Activated CD4-positive, alpha-beta T cell treated with anti-CD3 and anti-CD28 coated beads, Interleukin-2, amount 50 U/mL, for 48 hours (primary cell): ENCODE results near the gene MFN1.

Experiments used
- DNase-seq, 2 experiments: peaks; one replicate each; pipeline ENCODE4 v3.0.0-alpha.2; 2020

MFN1 gene

GRCh38 chr3:179348325-179349013, 960 bp downstream of the MFN1 start:
- no peak for DNase-seq

DNA sequence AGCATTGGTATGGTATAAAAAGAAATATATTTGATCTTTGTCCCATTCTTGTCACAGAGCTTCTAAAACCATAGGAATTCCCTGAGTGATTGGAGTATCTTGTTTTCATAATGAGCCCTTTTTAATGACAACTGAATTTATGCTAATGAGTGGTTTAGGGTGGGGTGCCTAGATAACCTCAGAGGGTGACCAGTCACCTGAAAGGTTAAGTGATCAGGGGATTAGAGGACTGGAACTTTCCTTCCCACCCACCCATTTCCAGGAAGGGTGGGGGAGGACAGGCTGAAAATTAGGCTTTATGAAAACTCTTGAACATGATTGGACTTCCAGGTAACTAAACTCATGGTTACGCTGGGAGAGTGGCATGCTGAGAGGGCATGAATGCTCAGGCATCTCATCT, 8.5 kb downstream of the MFN1 start:
- no peak for DNase-seq

DNA sequence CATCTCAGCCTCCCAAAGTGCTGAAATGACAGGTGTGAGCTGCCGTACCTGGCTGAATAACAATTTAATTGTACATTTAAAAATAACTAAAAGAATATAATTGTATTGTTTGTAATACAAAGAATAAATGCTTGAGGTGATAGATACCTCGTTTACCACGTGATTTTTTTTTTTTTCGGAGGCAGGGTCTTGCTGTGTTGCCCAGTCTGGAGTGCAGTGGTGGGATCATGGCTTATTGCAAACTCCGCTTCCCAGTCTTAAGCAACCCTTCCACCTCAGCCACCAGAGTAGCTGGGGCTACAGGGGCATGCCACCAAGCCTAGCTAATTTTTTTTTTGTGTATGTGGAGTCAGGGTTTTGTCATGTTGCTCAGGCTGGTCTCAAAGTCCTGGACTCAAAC, 15.8 kb downstream of the MFN1 start:
- no peak for DNase-seq

- no peak for DNase-seq
These were observed 22.1 kb downstream of the MFN1 start for GRCh38 chr3:179369621-179370020.

DNA sequence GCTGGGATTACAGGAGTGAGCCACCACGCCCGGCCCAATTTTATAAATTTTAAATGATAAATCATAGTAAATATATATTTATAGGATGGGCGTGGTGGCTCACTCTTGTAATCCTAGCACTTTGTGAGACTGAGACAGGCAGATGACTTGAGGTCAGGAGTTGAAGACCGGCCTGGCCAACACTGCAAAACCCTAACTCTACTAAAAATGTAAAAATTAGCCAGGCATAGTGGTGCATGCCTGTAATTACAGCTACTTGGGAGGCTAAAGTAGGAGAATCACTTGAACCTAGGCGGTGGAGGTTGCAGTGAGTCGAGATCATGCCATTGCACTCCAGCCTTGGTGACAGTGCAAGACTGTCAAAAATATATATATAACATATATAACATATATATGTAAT, 26.4 kb downstream of the MFN1 start:
- DNase-seq, result no peak

DNA sequence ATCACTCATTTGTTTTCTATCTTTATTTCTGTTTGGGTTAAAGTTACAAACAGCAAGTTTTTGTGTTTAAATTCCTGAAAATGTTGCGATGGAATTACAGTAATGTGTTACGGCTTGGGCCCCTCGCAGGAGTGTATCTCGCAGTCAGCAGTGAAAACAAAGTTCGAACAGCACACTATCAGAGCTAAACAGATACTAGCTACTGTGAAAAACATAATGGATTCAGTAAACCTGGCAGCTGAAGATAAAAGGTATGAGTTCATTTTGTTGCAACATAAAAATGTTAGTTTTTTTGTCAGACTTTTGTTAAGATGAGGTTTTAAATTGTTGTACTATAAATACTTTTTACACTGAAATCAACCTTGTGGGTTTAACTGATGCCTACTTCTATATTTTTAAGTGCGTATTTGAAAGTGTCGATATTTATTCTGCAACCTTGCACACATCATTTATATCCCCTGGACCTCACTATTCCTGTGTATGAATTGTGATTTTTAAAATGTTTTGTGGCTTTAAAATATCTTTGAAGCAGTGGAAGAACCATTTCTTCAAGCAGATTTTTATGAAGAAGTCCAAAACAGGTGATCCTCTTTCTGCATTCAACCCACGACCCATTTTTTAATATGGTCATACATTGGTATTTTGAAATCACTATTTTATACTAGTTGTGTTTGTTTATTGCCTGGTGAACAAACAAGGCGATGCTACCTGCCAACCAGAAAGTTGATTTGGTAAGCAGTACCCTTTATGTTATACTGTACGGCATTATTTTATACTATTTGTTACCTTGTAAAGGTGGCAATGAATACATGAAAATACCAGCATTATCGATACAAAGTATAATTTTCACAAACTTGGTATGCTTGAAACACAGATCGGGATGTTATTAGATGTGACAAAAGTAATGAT, 27.8 kb downstream of the MFN1 start:
- no peak for DNase-seq

- DNase-seq, result no peak
These were observed 29.0 kb downstream of the MFN1 start for GRCh38 chr3:179376474-179376873.

GRCh38 chr3:179391906-179392305, 44.4 kb downstream of the MFN1 start:
- no peak for DNase-seq

- DNase-seq, result no peak
These were observed 51.2 kb downstream of the MFN1 start for GRCh38 chr3:179398574-179399231.

GRCh38 chr3:179401561-179401960, 54.1 kb downstream of the MFN1 start:
- DNase-seq, result no peak

GRCh38 chr3:179402963-179403362, 55.5 kb downstream of the MFN1 start:
- no peak for DNase-seq

GRCh38 chr3:179404307-179404706, 56.8 kb downstream of the MFN1 start:
- no peak for DNase-seq

GRCh38 chr3:179410331-179410730, 62.8 kb downstream of the MFN1 start:
- DNase-seq, result no peak

- no peak for DNase-seq
These were observed 63.5 kb downstream of the MFN1 start for GRCh38 chr3:179410999-179411398.

GRCh38 chr3:179414804-179415203, 67.3 kb downstream of the MFN1 start:
- DNase-seq, result no peak

DNA sequence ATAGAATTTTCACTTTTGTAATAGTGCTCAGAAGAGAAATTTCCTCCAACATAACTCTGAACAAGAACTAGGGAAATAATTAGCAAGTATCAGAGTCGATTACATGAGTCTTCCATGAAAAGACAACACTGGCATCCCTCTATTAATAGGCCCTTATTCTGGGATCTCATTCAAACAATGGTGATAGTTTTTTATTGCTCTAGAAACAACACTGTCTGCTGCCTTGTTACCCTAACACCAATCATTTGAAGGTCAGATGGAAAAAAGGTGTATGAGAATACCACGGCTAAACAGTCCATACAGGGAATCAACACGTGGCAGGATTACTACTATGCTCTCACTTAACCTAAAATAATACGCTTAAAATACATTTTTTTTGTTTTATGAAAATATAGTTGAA, 67.9 kb downstream of the MFN1 start:
- no peak for DNase-seq

DNA sequence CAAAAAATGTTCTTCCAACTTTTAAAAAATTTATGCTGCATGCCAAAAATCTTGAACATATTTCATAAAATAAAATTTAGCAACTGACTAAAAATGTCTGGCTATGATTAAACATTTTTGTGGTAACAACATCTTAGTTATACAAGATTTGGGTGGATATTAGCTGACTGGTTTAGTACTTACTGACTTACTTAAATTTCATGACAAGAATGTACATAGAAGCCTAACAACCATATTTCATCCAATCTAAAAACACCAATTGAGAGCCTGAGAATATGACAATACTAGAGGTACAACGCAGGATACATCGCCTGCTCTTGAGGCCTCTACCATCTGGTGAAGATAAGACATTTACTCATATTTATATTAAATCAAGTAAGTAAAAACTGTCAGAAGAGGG, 69.2 kb downstream of the MFN1 start:
- DNase-seq, result no peak

- DNase-seq, result no peak
These were observed 71.1 kb downstream of the MFN1 start for GRCh38 chr3:179418610-179419009.

DNA sequence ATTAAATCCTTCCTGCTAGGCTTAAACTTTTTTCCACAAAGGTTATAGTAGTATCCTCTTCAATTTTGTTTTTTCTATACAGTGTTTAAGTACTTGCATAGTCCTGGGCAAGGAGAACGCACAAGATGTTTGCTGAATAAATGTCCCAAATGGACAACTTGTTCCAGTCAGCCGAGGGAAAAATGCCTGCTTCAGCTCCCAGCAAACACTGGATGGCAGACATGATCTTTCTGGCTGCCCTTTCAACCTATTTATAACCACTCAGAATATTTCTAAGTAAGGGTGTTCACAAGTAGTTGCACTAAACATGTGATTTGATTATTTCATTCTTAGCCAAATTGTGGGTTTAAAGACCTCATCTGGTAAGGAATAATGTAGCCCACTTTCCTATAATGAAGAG, 74.0 kb downstream of the MFN1 start:
- DNase-seq, result no peak

DNA sequence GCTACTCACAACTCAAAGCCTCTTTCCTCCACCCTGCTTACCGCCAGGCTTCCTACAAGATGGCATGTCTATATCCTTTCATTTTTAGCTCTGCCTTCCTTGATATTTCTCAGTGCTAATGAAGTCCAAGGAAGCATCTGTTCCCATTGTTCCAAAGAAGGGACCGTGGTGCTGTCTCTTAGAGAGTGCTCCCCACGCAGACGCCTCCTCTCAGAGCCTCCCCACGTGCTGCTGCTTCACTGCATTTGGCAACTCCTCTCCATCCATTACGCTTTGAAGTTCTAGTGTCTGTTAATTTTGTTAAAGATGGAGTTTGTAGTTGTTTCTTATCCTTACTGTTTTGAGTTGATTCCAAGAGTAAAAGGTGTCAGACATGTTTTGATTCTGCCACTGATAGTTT, 77.6 kb downstream of the MFN1 start:
- no peak for DNase-seq

GRCh38 chr3:179428876-179429548, 81.5 kb downstream of the MFN1 start:
- DNase-seq, result no peak

DNA sequence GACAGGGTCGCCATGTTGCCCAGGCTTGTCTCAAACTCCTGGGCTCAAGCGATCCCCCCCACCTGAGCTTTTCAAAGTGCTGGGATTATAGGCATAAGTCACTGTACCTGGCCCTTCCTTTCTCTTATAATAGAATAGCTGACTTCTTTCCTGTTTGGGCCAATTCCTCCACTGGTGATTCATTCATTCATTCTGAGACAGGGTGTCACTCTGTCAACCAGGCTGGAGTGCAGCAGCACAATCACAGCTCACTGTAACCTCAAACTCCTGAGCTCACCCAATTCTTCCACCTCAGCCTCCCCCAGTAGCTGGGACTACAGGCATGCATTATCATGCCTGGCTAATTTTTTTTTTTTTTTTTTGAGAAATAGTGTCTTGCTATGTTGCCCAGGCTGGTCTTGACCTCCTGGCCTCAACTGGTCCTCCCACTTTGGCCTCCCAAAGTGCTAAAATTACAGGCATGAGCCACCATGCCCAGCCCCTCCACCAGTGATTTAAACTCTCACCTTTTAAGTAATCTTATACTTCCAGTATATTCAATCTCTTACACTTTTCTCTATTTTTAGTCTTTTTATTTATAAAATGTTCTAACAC, 82.9 kb downstream of the MFN1 start:
- no peak for DNase-seq

GRCh38 chr3:179432021-179432420, 84.5 kb downstream of the MFN1 start:
- DNase-seq, result no peak
